ENCODE results near the gene ASTN2.

- TF ChIP-seq CTCF (IDR thresholded peaks at IDR 0.05; ENCODE audit: low read length), result no peak
- TF ChIP-seq EZH2 (optimal IDR thresholded peaks at IDR 0.05; ENCODE audit: low read depth, low read length), result no peak
These were observed 979.2 kb downstream of the ASTN2 start for GRCh38 chr9:116435706-116436105.

Data from MM.1S (cell line).